T-cell (primary cell): ENCODE measurements around the gene CKAP4. TPM values are rescaled to one million over a fixed set of nuclear protein-coding genes. Genes with fewer than 3 reads are reported as not detected.
"Not testable (repeated sequence)": the region's sequence is repeated elsewhere in the genome, so short reads cannot be mapped to it uniquely, and the experiment has no call there.

Experiments
- ATAC-seq, 4 experiments: fragments of 200-7000 bp in 3 of 4; fragments of 150-1000 bp in 1 of 4; cut with Tn5 transposase; replicated peaks in 1 of 4; 1 replicate in 3 of 4; 2 replicates in 1 of 4; pipeline ENCODE4 v1.10.0; 2021; ENCODE audit warnings: moderate library complexity in 3 of 4, mild to moderate bottlenecking in 2 of 4, moderate number of reproducible peaks in 1 of 4
- CTCF ChIA-PET, 2 donors: fragments of 300-600 bp; sonication (Branson Sonifier 250); formaldehyde crosslinking; loops; one replicate each; lab custom pipeline; 2022; ENCODE audit warnings: antibody characterized with exemption in 2 of 2; lab: Charles Lee
- POLR2A ChIA-PET, 2 donors: fragments of 300-600 bp; sonication (Branson Sonifier 250); formaldehyde crosslinking; loops; one replicate each; lab custom pipeline; 2022; ENCODE audit warnings: antibody characterized with exemption in 2 of 2; lab: Charles Lee
- DNase-seq, 35 experiments: peaks; one replicate each; pipeline versions ENCODE4 v3.0.0 to v3.0.0-alpha.2; 2013 to 2023
- H3K27ac ChIP-seq: one replicate; pipeline ENCODE4 v1.5.1; 2013; ENCODE audit warnings: low read length
- H3K27me3 ChIP-seq, 2 experiments: replicated peaks in 1 of 2; 1 replicate in 1 of 2; 2 replicates in 1 of 2; pipeline versions ENCODE4 v1.6.1 to v1.7.0; 2013; ENCODE audit warnings: low read length in 1 of 2, mixed read lengths in 1 of 2; ENCODE audit not compliant: control insufficient read depth in 2 of 2, insufficient read depth in 2 of 2; ENCODE audit errors: extremely low read depth in 1 of 2
- H3K36me3 ChIP-seq, 2 donors: 1 replicate in 1 of 2; 2 replicates in 1 of 2; pipeline versions ENCODE4 v1.6.1 to v1.7.0; 2013; ENCODE audit warnings: low read length in 1 of 2; ENCODE audit not compliant: control insufficient read depth in 2 of 2, insufficient read depth in 1 of 2; ENCODE audit errors: extremely low read depth in 1 of 2
- H3K4me1 ChIP-seq, 2 experiments: 1 replicate in 1 of 2; 2 replicates in 1 of 2; pipeline versions ENCODE4 v1.6.1 to v1.7.0; 2013; ENCODE audit warnings: low read length in 2 of 2, mixed read lengths in 1 of 2; ENCODE audit not compliant: insufficient read depth in 2 of 2, control insufficient read depth in 1 of 2; ENCODE audit errors: extremely low read depth in 1 of 2
- H3K4me3 ChIP-seq, 2 donors: 1 replicate in 1 of 2; 2 replicates in 1 of 2; pipeline versions ENCODE4 v1.5.1 to v1.7.0; 2013; ENCODE audit warnings: mild to moderate bottlenecking in 2 of 2, low read length in 1 of 2, moderate library complexity in 1 of 2; ENCODE audit not compliant: control insufficient read depth in 1 of 2; ENCODE audit errors: extremely low read depth in 1 of 2
- H3K9me3 ChIP-seq: 2 replicates; pipeline ENCODE4 v1.7.0; 2013
- H3K27ac Mint-ChIP-seq, 2 donors: one replicate each; pipeline ENCODE4 v1.8.0; 2020 to 2021; ENCODE audit warnings: mild to moderate bottlenecking in 2 of 2, mixed read lengths in 2 of 2
- H3K27me3 Mint-ChIP-seq, 2 donors: one replicate each; pipeline ENCODE4 v1.8.0; 2021 to 2022; ENCODE audit warnings: mixed read lengths in 2 of 2
- H3K36me3 Mint-ChIP-seq: one replicate; pipeline ENCODE4 v1.8.0; 2021; ENCODE audit warnings: mixed read lengths
- H3K4me1 Mint-ChIP-seq, 3 donors: one replicate each; pipeline ENCODE4 v1.8.0; 2020 to 2022; ENCODE audit warnings: mixed read lengths in 3 of 3, mild to moderate bottlenecking in 1 of 3
- H3K4me3 Mint-ChIP-seq, 3 donors: one replicate each; pipeline ENCODE4 v1.8.0; 2020 to 2022; ENCODE audit warnings: mild to moderate bottlenecking in 3 of 3, mixed read lengths in 3 of 3, moderate library complexity in 3 of 3
- H3K9me3 Mint-ChIP-seq, 3 donors: one replicate each; pipeline ENCODE4 v1.8.0; 2020 to 2022; ENCODE audit warnings: mixed read lengths in 3 of 3
- WGBS: methylation state at CpG from one replicate; pipeline ENCODE4 v1.1.5; 2013; ENCODE audit warnings: missing lambda C conversion rate; ENCODE audit not compliant: insufficient coverage; 5-methylcytosine and 5-hydroxymethylcytosine counted together
- total RNA-seq, 35 experiments: library from RNA in 6 of 35; stranded (reverse) in 6 of 35; fragments of 120-200 nt in 1 of 35; gene quantifications; one replicate each; pipeline versions ENCODE4 v1.2.1 to v1.2.4 and lab custom pipeline; 2013 to 2026

CKAP4 gene
- total RNA-seq, 5 donors from 2014 or later (not counting 1 experiment from before 2014, with no cell fraction given), result 9.0 to 13.8 (median 11.7) TPM

- H3K36me3 ChIP-seq, result no peaks in the 10 kb centered on the region
- CTCF ChIA-PET, result interaction anchor here in 1 of 2 donors (1.7 kb wide), 2 partner anchors 11 to 67 kb away, joined by 4 to 7 read pairs; no protein-coding TSS in a partner anchor
- no peak overlapping the region for H3K27ac Mint-ChIP-seq
Measured at GRCh38 chr12:106290666-106291065, 42.8 kb upstream of the CKAP4 start.

DNA sequence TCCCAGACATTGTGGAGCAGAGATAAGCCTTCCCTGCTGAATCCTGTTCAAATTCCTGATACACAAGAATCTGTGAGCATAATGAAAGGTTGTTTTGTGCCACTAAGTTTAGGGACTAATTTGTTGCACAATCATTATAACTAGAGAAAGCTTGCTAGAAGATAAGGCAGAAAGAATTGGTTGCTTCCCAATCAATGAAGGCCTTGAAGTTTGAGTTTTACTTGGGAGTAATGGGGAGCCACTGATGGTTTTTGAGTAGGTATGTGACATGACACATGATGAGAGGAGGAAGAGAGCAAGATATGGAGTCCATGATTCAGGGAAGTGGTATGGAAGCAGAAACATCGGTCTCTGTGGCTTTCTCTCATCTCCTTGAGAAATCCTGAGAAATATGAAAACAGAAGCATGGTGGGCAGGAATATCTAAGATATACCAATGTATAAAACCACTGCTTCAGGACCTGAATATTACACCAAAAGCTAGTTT is 41.4 kb upstream of the CKAP4 start:
- WGBS, result no CpG with 5 or more reads among the region's 1 CpG
- POLR2A ChIA-PET, result interaction anchor here in 1 of 2 donors (1.5 kb wide), 1 partner anchor 14 kb away, joined by 5 read pairs; no protein-coding TSS in a partner anchor

More at GRCh38 chr12:106290666-106291065, 42.8 kb upstream of the CKAP4 start:
- Mint-ChIP-seq H3K4me3 (no peak overlapping the region), H3K9me3 (no peaks in the 10 kb centered on the region), H3K36me3 (no peaks in the 10 kb centered on the region), H3K27me3 (no peaks in the 10 kb centered on the region), H3K4me1 (peaks cover 0 to 3% (median 0%) of the 10 kb centered on the region in 3 donors)
- POLR2A ChIA-PET, result interaction anchor here (0.6 to 1.5 kb wide), 3 partner anchors 11 to 455 kb away, joined by 3 to 13 read pairs (median 5); no protein-coding TSS in a partner anchor
- H3K27me3 ChIP-seq, result peaks cover 0 to 4% of the 10 kb centered on the region in 2 experiments
- H3K4me1 ChIP-seq, result no peaks in the 10 kb centered on the region
- no peak for DNase-seq
- H3K27ac ChIP-seq, result no peak overlapping the region
- WGBS, result no CpG with 5 or more reads among the region's 2 CpGs
- no peaks in the 10 kb centered on the region for H3K9me3 ChIP-seq
- H3K4me3 ChIP-seq, result no peak overlapping the region
- no peak for ATAC-seq

GRCh38 chr12:106288494-106289195 is 40.8 kb upstream of the CKAP4 start:
- Histone ChIP-seq H3K4me1 (no peaks in the 10 kb centered on the region), H3K4me3 (no peak overlapping the region), H3K27me3 (peaks cover 4 to 9% of the 10 kb centered on the region in 2 experiments), H3K36me3 (no peaks in the 10 kb centered on the region), H3K9me3 (no peaks in the 10 kb centered on the region), H3K27ac (no peak overlapping the region)
- peaks cover 11% of the 10 kb centered on the region in 2 donors for H3K27me3 Mint-ChIP-seq
- no peak for DNase-seq
- ChIA-PET POLR2A (no interaction called here), CTCF (interaction anchor here in 1 of 2 donors (0.6 to 1.7 kb wide), 2 partner anchors 13 to 91 kb away, joined by 4 to 7 read pairs; no protein-coding TSS in a partner anchor)
- no peak overlapping the region for H3K27ac Mint-ChIP-seq
- 100% methylated on average over 2 of the region's 9 CpGs for WGBS
- no peak overlapping the region for H3K4me3 Mint-ChIP-seq
- H3K36me3 Mint-ChIP-seq, result no peaks in the 10 kb centered on the region
- ATAC-seq, result peak in 2 of 4 experiments; percentile 41 to 44
- peaks cover 0 to 3% (median 1%) of the 10 kb centered on the region in 3 donors for H3K4me1 Mint-ChIP-seq
- no peaks in the 10 kb centered on the region for H3K9me3 Mint-ChIP-seq

More for the DNA sequence above, 41.4 kb upstream of the CKAP4 start:
- Histone ChIP-seq H3K4me3 (no peak overlapping the region), H3K4me1 (no peaks in the 10 kb centered on the region), H3K9me3 (no peaks in the 10 kb centered on the region), H3K36me3 (no peaks in the 10 kb centered on the region), H3K27ac (no peak overlapping the region), H3K27me3 (peaks cover 4 to 9% of the 10 kb centered on the region in 2 experiments)
- H3K36me3 Mint-ChIP-seq, result no peaks in the 10 kb centered on the region
- H3K4me1 Mint-ChIP-seq, result peaks cover 0 to 3% (median 1%) of the 10 kb centered on the region in 3 donors
- H3K27me3 Mint-ChIP-seq, result peaks cover 7 to 10% of the 10 kb centered on the region in 2 donors
- H3K27ac Mint-ChIP-seq, result no peak overlapping the region
- H3K9me3 Mint-ChIP-seq, result no peaks in the 10 kb centered on the region
- CTCF ChIA-PET, result interaction anchor here in 1 of 2 donors (0.6 to 1.7 kb wide), 2 partner anchors 12 to 91 kb away, joined by 4 to 7 read pairs; no protein-coding TSS in a partner anchor
- H3K4me3 Mint-ChIP-seq, result no peak overlapping the region
- ATAC-seq, result no peak
- no peak for DNase-seq

GRCh38 chr12:106288101-106288493 is 40.3 kb upstream of the CKAP4 start:
- H3K27me3 ChIP-seq, result peaks cover 4 to 9% of the 10 kb centered on the region in 2 experiments
- H3K4me3 Mint-ChIP-seq, result no peak overlapping the region
- H3K9me3 Mint-ChIP-seq, result no peaks in the 10 kb centered on the region
- DNase-seq (no peak), ATAC-seq (no peak)
- no CpG with 5 or more reads among the region's 1 CpG for WGBS
- H3K9me3 ChIP-seq, result no peaks in the 10 kb centered on the region
- CTCF ChIA-PET, result no interaction called here
- H3K36me3 Mint-ChIP-seq, result no peaks in the 10 kb centered on the region
- H3K4me1 Mint-ChIP-seq, result peaks cover 0 to 3% (median 1%) of the 10 kb centered on the region in 3 donors
- no peak overlapping the region for H3K27ac Mint-ChIP-seq
- POLR2A ChIA-PET, result no interaction called here
- H3K36me3 ChIP-seq, result no peaks in the 10 kb centered on the region
- no peak overlapping the region for H3K4me3 ChIP-seq
- no peaks in the 10 kb centered on the region for H3K4me1 ChIP-seq
- peaks cover 11% of the 10 kb centered on the region in 2 donors for H3K27me3 Mint-ChIP-seq
- no peak overlapping the region for H3K27ac ChIP-seq

- CTCF ChIA-PET, result no interaction called here
- no CpG with 5 or more reads among the region's 1 CpG for WGBS
Measured at GRCh38 chr12:106287364-106287763, 39.5 kb upstream of the CKAP4 start.

GRCh38 chr12:106286576-106287162 is 38.8 kb upstream of the CKAP4 start:
- H3K4me1 ChIP-seq, H3K4me1 Mint-ChIP-seq, H3K27ac ChIP-seq, H3K27me3 ChIP-seq, POLR2A ChIA-PET, H3K4me3 ChIP-seq, H3K4me3 Mint-ChIP-seq, H3K36me3 Mint-ChIP-seq, H3K9me3 Mint-ChIP-seq, ATAC-seq, DNase-seq, H3K27ac Mint-ChIP-seq, H3K36me3 ChIP-seq, H3K9me3 ChIP-seq: not testable (repeated sequence)
- 92% methylated on average over 5 of the region's 14 CpGs for WGBS
- peaks cover 11% of the 10 kb centered on the region in 2 donors for H3K27me3 Mint-ChIP-seq
- CTCF ChIA-PET, result interaction anchor here (0.5 to 1.7 kb wide), 2 partner anchors 54 to 60 kb away, joined by 4 to 5 read pairs; no protein-coding TSS in a partner anchor

More at GRCh38 chr12:106287364-106287763, 39.5 kb upstream of the CKAP4 start:
- Histone ChIP-seq H3K27me3 (peaks cover 4 to 9% of the 10 kb centered on the region in 2 experiments), H3K4me3 (no peak overlapping the region), H3K36me3 (no peaks in the 10 kb centered on the region), H3K9me3 (no peaks in the 10 kb centered on the region), H3K27ac (no peak overlapping the region), H3K4me1 (no peaks in the 10 kb centered on the region)
- Mint-ChIP-seq H3K9me3 (peaks cover 0 to 2% (median under 1%) of the 10 kb centered on the region in 3 donors), H3K27ac (no peak overlapping the region), H3K4me3 (no peak overlapping the region), H3K4me1 (peaks cover 0 to 3% (median 1%) of the 10 kb centered on the region in 3 donors), H3K36me3 (no peaks in the 10 kb centered on the region), H3K27me3 (peaks cover 11% of the 10 kb centered on the region in 2 donors)
- POLR2A ChIA-PET, result no interaction called here
- DNase-seq (no peak), ATAC-seq (no peak)
